Calu3 (cell line): ENCODE results near the gene MRM2. TPM values are rescaled to one million over a fixed set of nuclear protein-coding genes. Genes with fewer than 3 reads are reported as not detected.

Experiments
- BruUV-seq: library from RNA; stranded (reverse); fragments of 400-500 nt; replicated peaks from 2 replicates; lab custom pipeline; 2021; lab: Mats Ljungman, UMichigan
- CTCF ChIA-PET: fragments of 300-600 bp; sonication (Branson Sonifier 250); formaldehyde crosslinking; loops from one replicate; lab custom pipeline; 2022; ENCODE audit warnings: antibody characterized with exemption; lab: Charles Lee
- DNase-seq: peaks from one replicate; pipeline ENCODE4 v3.0.0; 2022
- H3K27ac Mint-ChIP-seq: one replicate; pipeline ENCODE4 v1.8.0; 2022; ENCODE audit warnings: mixed read lengths; ENCODE audit not compliant: unreplicated experiment
- H3K27me3 Mint-ChIP-seq: one replicate; pipeline ENCODE4 v1.8.0; 2022; ENCODE audit warnings: mixed read lengths; ENCODE audit not compliant: unreplicated experiment
- H3K36me3 Mint-ChIP-seq: one replicate; pipeline ENCODE4 v1.8.0; 2022; ENCODE audit warnings: mild to moderate bottlenecking, moderate library complexity, mixed read lengths; ENCODE audit not compliant: insufficient read depth, unreplicated experiment
- H3K4me1 Mint-ChIP-seq: one replicate; pipeline ENCODE4 v1.8.0; 2022; ENCODE audit warnings: mild to moderate bottlenecking, low read depth, mixed read lengths; ENCODE audit not compliant: unreplicated experiment
- H3K4me3 Mint-ChIP-seq: one replicate; pipeline ENCODE4 v1.8.0; 2022; ENCODE audit warnings: mild to moderate bottlenecking, low read depth, moderate library complexity, mixed read lengths; ENCODE audit not compliant: unreplicated experiment
- H3K9me3 Mint-ChIP-seq: one replicate; pipeline ENCODE4 v1.8.0; 2022; ENCODE audit warnings: low read depth, mixed read lengths; ENCODE audit not compliant: unreplicated experiment
- intact Hi-C: fragments of 100-400 bp; cut with micrococcal nuclease; formaldehyde crosslinking; loops from one replicate; pipeline ENCODE4 v1.10.0; 2022; ENCODE audit not compliant: unreplicated experiment
- total RNA-seq: library from RNA; stranded (reverse); gene quantifications from 2 replicates; pipeline ENCODE4 v1.2.3, GENCODE V29; 2022
- TF ChIP-seq, protein P1 (sequence below): fragments of 200-600 bp; IDR thresholded peaks from one replicate; pipeline ENCODE4 v1.8.0; 2022; ENCODE audit warnings: antibody characterized with exemption; ENCODE audit not compliant: unreplicated experiment

MRM2 gene
- total RNA-seq, 1 experiment from 2014 or later = 64.3 TPM

DNA sequence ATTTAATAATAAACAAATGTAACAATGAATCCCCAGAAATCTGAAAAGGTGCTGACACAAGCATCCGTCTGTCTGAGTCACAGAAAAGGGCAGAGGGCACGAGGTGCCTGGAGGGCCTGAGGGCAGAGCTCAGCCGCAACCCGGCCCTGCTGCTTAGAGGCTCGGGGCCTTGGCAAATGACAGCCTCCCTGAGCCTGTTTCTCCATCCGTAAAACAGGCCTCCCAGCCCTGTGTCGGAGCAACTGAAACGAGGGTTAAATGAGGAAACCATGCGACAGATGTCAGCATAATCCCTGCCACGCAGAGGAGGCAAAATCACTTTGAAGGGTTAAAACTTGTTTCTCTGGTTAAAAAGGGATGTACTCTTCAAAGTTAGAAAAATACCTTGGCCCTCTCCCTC, 24.9 kb upstream of the MRM2 start:
- no TSS peak for BruUV-seq
- Mint-ChIP-seq H3K4me3 (no peak overlapping the region), H3K9me3 (no peaks in the 10 kb centered on the region), H3K4me1 (no peaks in the 10 kb centered on the region), H3K27me3 (no peaks in the 10 kb centered on the region), H3K36me3 (peaks cover 27% of the 10 kb centered on the region), H3K27ac (no peak overlapping the region)
- TF ChIP-seq, protein P1, sequence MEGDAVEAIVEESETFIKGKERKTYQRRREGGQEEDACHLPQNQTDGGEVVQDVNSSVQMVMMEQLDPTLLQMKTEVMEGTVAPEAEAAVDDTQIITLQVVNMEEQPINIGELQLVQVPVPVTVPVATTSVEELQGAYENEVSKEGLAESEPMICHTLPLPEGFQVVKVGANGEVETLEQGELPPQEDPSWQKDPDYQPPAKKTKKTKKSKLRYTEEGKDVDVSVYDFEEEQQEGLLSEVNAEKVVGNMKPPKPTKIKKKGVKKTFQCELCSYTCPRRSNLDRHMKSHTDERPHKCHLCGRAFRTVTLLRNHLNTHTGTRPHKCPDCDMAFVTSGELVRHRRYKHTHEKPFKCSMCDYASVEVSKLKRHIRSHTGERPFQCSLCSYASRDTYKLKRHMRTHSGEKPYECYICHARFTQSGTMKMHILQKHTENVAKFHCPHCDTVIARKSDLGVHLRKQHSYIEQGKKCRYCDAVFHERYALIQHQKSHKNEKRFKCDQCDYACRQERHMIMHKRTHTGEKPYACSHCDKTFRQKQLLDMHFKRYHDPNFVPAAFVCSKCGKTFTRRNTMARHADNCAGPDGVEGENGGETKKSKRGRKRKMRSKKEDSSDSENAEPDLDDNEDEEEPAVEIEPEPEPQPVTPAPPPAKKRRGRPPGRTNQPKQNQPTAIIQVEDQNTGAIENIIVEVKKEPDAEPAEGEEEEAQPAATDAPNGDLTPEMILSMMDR = no peak
- DNase-seq = no peak
- CTCF ChIA-PET = interaction anchor here (0.5 to 0.7 kb wide), 2 partner anchors 617 to 791 kb away, joined by 3 read pairs; no protein-coding TSS in a partner anchor
- intact Hi-C loops = no loop called here

DNA sequence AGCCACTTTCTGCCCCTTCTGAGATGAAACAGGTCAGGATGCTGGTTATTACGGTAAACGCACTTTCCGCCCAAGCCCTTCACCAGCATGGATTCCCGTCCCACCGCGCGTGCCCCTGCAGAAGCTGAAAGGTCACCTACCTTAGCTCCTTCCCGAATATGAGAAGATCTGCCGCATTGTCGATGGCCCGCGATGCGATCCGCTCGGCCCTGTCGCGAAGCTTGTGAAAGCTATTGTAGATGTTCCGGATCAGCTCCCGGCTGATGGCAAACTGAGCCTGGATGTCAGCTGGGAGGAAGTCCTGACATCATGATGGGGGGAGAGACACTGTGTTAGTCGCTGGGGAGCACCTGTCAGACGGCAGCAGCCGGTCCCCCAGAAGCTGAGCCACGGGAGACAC, 22.2 kb upstream of the MRM2 start:
- intact Hi-C loops = no loop called here
- no TSS peak for BruUV-seq
- Mint-ChIP-seq H3K4me3 (no peak overlapping the region), H3K27me3 (no peaks in the 10 kb centered on the region), H3K4me1 (peaks cover 9% of the 10 kb centered on the region), H3K27ac (no peak overlapping the region), H3K36me3 (peaks cover 34% of the 10 kb centered on the region), H3K9me3 (no peaks in the 10 kb centered on the region)
- DNase-seq = no peak
- CTCF ChIA-PET = interaction anchor here (0.6 to 0.7 kb wide), 2 partner anchors 71 to 97 kb away, joined by 3 to 5 read pairs; no protein-coding TSS in a partner anchor
- TF ChIP-seq, protein P1 = no peak

DNA sequence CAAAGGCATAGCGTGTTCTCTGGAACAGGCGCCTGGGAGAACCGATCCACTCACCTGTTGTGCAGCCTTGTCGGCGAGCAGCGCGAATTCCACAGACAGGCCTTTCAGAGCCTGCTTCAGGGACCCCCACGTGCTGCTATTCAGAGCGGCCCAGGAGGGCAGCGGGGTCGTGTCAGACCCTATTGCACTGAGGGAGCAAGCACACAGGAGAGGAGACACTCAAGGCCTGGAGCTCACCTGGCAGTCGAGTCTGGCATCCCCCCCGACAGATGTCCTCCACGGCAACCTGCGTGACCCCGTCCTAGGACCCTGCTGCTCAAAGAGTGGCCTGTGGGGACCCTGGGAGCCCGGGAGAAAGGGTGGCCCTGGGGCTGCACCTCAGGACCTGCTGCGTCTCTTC, 21.2 kb upstream of the MRM2 start:
- CTCF ChIA-PET = interaction anchor here (1.2 kb wide), 1 partner anchor 14 kb away, joined by 3 read pairs; no protein-coding TSS in a partner anchor
- DNase-seq = no peak
- Mint-ChIP-seq H3K27ac (no peak overlapping the region), H3K36me3 (peaks cover 43% of the 10 kb centered on the region), H3K4me3 (no peak overlapping the region), H3K4me1 (peaks cover 9% of the 10 kb centered on the region), H3K27me3 (no peaks in the 10 kb centered on the region), H3K9me3 (no peaks in the 10 kb centered on the region)
- BruUV-seq = no TSS peak
- intact Hi-C loops = no loop called here
- TF ChIP-seq, protein P1 = no peak

DNA sequence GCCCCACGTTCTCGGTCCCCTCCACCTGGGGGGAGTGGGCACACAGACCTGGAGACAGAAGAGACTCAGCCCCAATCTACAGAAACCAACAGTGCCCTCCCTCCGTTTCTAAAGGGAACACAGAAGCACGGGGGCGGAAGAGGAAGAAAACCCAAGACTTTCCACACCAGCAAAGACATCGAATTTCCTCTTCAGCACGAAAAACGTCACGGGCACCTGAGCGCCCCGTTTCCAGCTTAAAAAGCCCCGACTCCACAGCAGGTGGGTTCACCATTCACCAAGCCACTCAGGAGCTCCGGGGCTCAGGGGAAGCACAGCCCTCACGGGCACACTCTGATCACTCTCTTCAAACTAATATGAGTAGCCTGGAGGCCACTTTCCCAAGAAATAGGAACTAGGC, 19.6 kb upstream of the MRM2 start:
- H3K4me3 Mint-ChIP-seq = no peak overlapping the region
- no peak for DNase-seq
- no peak overlapping the region for H3K27ac Mint-ChIP-seq
- no peaks in the 10 kb centered on the region for H3K9me3 Mint-ChIP-seq
- peaks cover 9% of the 10 kb centered on the region for H3K4me1 Mint-ChIP-seq
- TF ChIP-seq, protein P1 = no peak
- intact Hi-C loops = no loop called here
- BruUV-seq = no TSS peak
- CTCF ChIA-PET = interaction anchor here (0.5 kb wide), 1 partner anchor 1841 kb away, joined by 4 read pairs; no protein-coding TSS in a partner anchor
- no peaks in the 10 kb centered on the region for H3K27me3 Mint-ChIP-seq
- peaks cover 45% of the 10 kb centered on the region for H3K36me3 Mint-ChIP-seq
